ENCODE data around the gene STXBP2. TPM values are rescaled to one million over a fixed set of nuclear protein-coding genes. Genes with fewer than 3 reads are reported as not detected.

Gene STXBP2
- polyA plus RNA-seq, 1 of the 3 experiments (the other 2 are of a cell fraction): 4.7 TPM

GRCh38 chr19:7654401-7654800 lies 17.5 kb downstream of the STXBP2 start (continued):
- TF ChIP-seq REST (IDR thresholded peaks at IDR 0.05; ENCODE audit: low read depth, low read length) (no peak), FOSL2 (IDR thresholded peaks at IDR 0.05; ENCODE audit: borderline replicate concordance, low read depth) (no peak), EZH2phosphoT487 (IDR thresholded peaks at IDR 0.05; ENCODE audit: borderline replicate concordance, low read depth) (no peak), RCOR1 (IDR thresholded peaks at IDR 0.05; ENCODE audit: low read length) (no peak)

GRCh38 chr19:7655581-7655980 lies 18.7 kb downstream of the STXBP2 start:
- Histone ChIP-seq H3K4me3 (ENCODE audit: low read depth in 2 of 2, low read length in 1 of 2) (no peak overlapping the region), H3K79me2 (ENCODE audit: insufficient read depth) (no peaks in the 10 kb centered on the region), H3K9ac (no peak overlapping the region), H3K9me3 (no peaks in the 10 kb centered on the region), H3K4me2 (no peak overlapping the region), H3F3A (replicated peaks; ENCODE audit: insufficient read depth) (no peaks in the 10 kb centered on the region), H3K9me2 (no peaks in the 10 kb centered on the region), H3K27ac (ENCODE audit: low read depth in 2 of 2, low read length in 1 of 2) (no peak overlapping the region), H3K27me3 (ENCODE audit: insufficient read depth) (peaks cover 14% of the 10 kb centered on the region), H4K20me1 (ENCODE audit: insufficient read depth) (no peaks in the 10 kb centered on the region), H2AFZ (ENCODE audit: low read depth) (no peak overlapping the region), H3K36me3 (replicated peaks in 1 of 2; ENCODE audit: control insufficient read depth in 1 of 2, insufficient read depth in 2 of 2, low read length in 1 of 2) (no peaks in the 10 kb centered on the region), H3K4me1 (ENCODE audit: control insufficient read depth in 1 of 2, insufficient read depth in 2 of 2, low read depth in 1 of 2, low read length in 1 of 2) (peaks cover 0 to 3% of the 10 kb centered on the region in 2 experiments; a peak in 1 of 4 replicates)
- 34% methylated on average over 8 of the region's 8 CpGs for WGBS (ENCODE audit: low lambda C conversion rate)
- CTCF ChIA-PET: interaction anchor here (2.9 to 3.6 kb wide), 3 partner anchors 25 to 144 kb away, joined by 13 to 17 read pairs (median 13); partner anchors contain the start of gene TRAPPC5
- POLR2A ChIA-PET: no interaction called here
- DNase-seq: no peak
- TF ChIP-seq EZH2phosphoT487 (IDR thresholded peaks at IDR 0.05; ENCODE audit: borderline replicate concordance, low read depth) (no peak), TEAD4 (IDR thresholded peaks at IDR 0.05; ENCODE audit: borderline replicate concordance, insufficient read depth) (no peak)

GRCh38 chr19:7657131-7657751 lies 20.3 kb downstream of the STXBP2 start:
- H3K9me3 ChIP-seq: no peaks in the 10 kb centered on the region
- 40% methylated on average over 11 of the region's 14 CpGs for whole genome bisulfite sequencing (ENCODE audit: low lambda C conversion rate)
- H3K4me3 ChIP-seq (ENCODE audit: low read depth in 2 of 2, low read length in 1 of 2): no peak overlapping the region
- peaks cover 0 to 2% of the 10 kb centered on the region in 2 experiments; a peak in 1 of 4 replicates for H3K4me1 ChIP-seq (ENCODE audit: control insufficient read depth in 1 of 2, insufficient read depth in 2 of 2, low read depth in 1 of 2, low read length in 1 of 2)
- H3K9ac ChIP-seq: no peak overlapping the region
- H3F3A ChIP-seq (replicated peaks; ENCODE audit: insufficient read depth): no peaks in the 10 kb centered on the region
- no peak overlapping the region for H3K4me2 ChIP-seq
- ChIA-PET CTCF (interaction anchor here (0.6 to 3.6 kb wide), 6 partner anchors 12 to 509 kb away, joined by 3 to 17 read pairs (median 6); partner anchors contain the start of gene TRAPPC5), POLR2A (no interaction called here)
- no peak for DNase-seq
- no peaks in the 10 kb centered on the region for H3K79me2 ChIP-seq (ENCODE audit: insufficient read depth)
- no peaks in the 10 kb centered on the region for H4K20me1 ChIP-seq (ENCODE audit: insufficient read depth)
- H3K27ac ChIP-seq (ENCODE audit: low read depth in 2 of 2, low read length in 1 of 2): no peak overlapping the region
- H2AFZ ChIP-seq (ENCODE audit: low read depth): no peak overlapping the region
- no peaks in the 10 kb centered on the region for H3K9me2 ChIP-seq
- peaks cover 17% of the 10 kb centered on the region for H3K27me3 ChIP-seq (ENCODE audit: insufficient read depth)
- H3K36me3 ChIP-seq (replicated peaks in 1 of 2; ENCODE audit: control insufficient read depth in 1 of 2, insufficient read depth in 2 of 2, low read length in 1 of 2): no peaks in the 10 kb centered on the region
- TF ChIP-seq MXI1 (IDR thresholded peaks at IDR 0.05; ENCODE audit: low read depth, low read length) (no peak), FOXJ3 (CRISPR knock-in tag; IDR thresholded peaks at IDR 0.05) (no peak), IRF3 (IDR thresholded peaks at IDR 0.05; ENCODE audit: low read depth, low read length) (no peak), EZH2phosphoT487 (IDR thresholded peaks at IDR 0.05; ENCODE audit: borderline replicate concordance, low read depth) (no peak), REST (IDR thresholded peaks at IDR 0.05; ENCODE audit: low read depth, low read length) (no peak), FOSL2 (IDR thresholded peaks at IDR 0.05; ENCODE audit: borderline replicate concordance, low read depth) (no peak), YY1 (IDR thresholded peaks at IDR 0.05; ENCODE audit: low read depth) (no peak), USF1 (IDR thresholded peaks at IDR 0.05; ENCODE audit: borderline replicate concordance, low read depth) (no peak), MEF2A (IDR thresholded peaks at IDR 0.05; ENCODE audit: borderline replicate concordance, low read depth) (no peak), EP300 (IDR thresholded peaks at IDR 0.05; ENCODE audit: borderline replicate concordance in 1 of 2, low read depth in 1 of 2, low read length in 1 of 2) (no peak), NFIC (IDR thresholded peaks at IDR 0.05; ENCODE audit: borderline replicate concordance) (no peak), GATA2 (CRISPR knock-in tag; IDR thresholded peaks at IDR 0.05) (no peak)
